CD4-positive, alpha-beta memory T cell (primary cell): ENCODE measurements around the gene PBRM1. TPM values are rescaled to one million over a fixed set of nuclear protein-coding genes. Genes with fewer than 3 reads are reported as not detected.
A peak's percentile ranks its signal among the peaks of the same experiment; 100 is the strongest.

ENCODE experiments used
- CTCF ChIA-PET: fragments of 350-600 bp; sonication (Branson Sonifier 250); formaldehyde crosslinking; loops from one replicate; lab custom pipeline; 2021; ENCODE audit warnings: inconsistent platforms; ENCODE audit not compliant: partially characterized antibody; lab: Charles Lee
- POLR2A ChIA-PET: fragments of 350-600 bp; sonication (Branson Sonifier 250); formaldehyde crosslinking; loops from one replicate; lab custom pipeline; 2021; ENCODE audit not compliant: partially characterized antibody; lab: Charles Lee
- DNase-seq, 5 donors: peaks; one replicate each; pipeline versions ENCODE4 v3.0.0 to v3.0.0-alpha.2; 2020 to 2022; ENCODE audit warnings: mixed read lengths in 1 of 5
- H3K27ac ChIP-seq: one replicate; pipeline ENCODE4 v1.7.0; 2013; ENCODE audit warnings: low read depth, low read length
- H3K27me3 ChIP-seq: 2 replicates; pipeline ENCODE4 v1.7.0; 2013; ENCODE audit warnings: mild to moderate bottlenecking, low read length, moderate library complexity; ENCODE audit not compliant: insufficient read depth
- H3K36me3 ChIP-seq: 2 replicates; pipeline ENCODE4 v1.7.0; 2013; ENCODE audit warnings: mild to moderate bottlenecking, low read length, moderate library complexity; ENCODE audit not compliant: insufficient read depth
- H3K4me1 ChIP-seq: 2 replicates; pipeline ENCODE4 v1.7.0; 2013; ENCODE audit warnings: mild to moderate bottlenecking, low read length, moderate library complexity; ENCODE audit not compliant: insufficient read depth
- H3K4me3 ChIP-seq, 2 donors: one replicate each; pipeline ENCODE4 v1.7.0; 2013; ENCODE audit warnings: low read length in 2 of 2, mild to moderate bottlenecking in 1 of 2
- H3K9me3 ChIP-seq, 2 donors: one replicate each; pipeline ENCODE4 v1.7.0; 2013; ENCODE audit warnings: low read length in 2 of 2, control low read depth in 1 of 2; ENCODE audit not compliant: control insufficient read depth in 1 of 2
- H3K27ac Mint-ChIP-seq, 7 donors: one replicate each; pipeline ENCODE4 v1.8.0; 2020 to 2021; ENCODE audit warnings: mixed read lengths in 7 of 7, mild to moderate bottlenecking in 6 of 7, inconsistent platforms in 3 of 7, moderate library complexity in 3 of 7
- H3K27me3 Mint-ChIP-seq, 2 donors: one replicate each; pipeline ENCODE4 v1.8.0; 2020 to 2021; ENCODE audit warnings: mixed read lengths in 2 of 2
- H3K36me3 Mint-ChIP-seq, 2 donors: one replicate each; pipeline ENCODE4 v1.8.0; 2020 to 2021; ENCODE audit warnings: mixed read lengths in 2 of 2, inconsistent platforms in 1 of 2, mild to moderate bottlenecking in 1 of 2
- H3K4me1 Mint-ChIP-seq, 4 donors: one replicate each; pipeline ENCODE4 v1.8.0; 2020 to 2021; ENCODE audit warnings: mixed read lengths in 4 of 4, mild to moderate bottlenecking in 1 of 4
- H3K4me3 Mint-ChIP-seq, 8 donors: one replicate each; pipeline ENCODE4 v1.8.0; 2020 to 2021; ENCODE audit warnings: mixed read lengths in 8 of 8, mild to moderate bottlenecking in 7 of 8, moderate library complexity in 6 of 8, inconsistent platforms in 3 of 8
- H3K9me3 Mint-ChIP-seq, 8 donors: one replicate each; pipeline ENCODE4 v1.8.0; 2020 to 2021; ENCODE audit warnings: mixed read lengths in 8 of 8, mild to moderate bottlenecking in 5 of 8, inconsistent platforms in 3 of 8, moderate library complexity in 1 of 8
- intact Hi-C: fragments of 100-400 bp; cut with micrococcal nuclease; formaldehyde crosslinking; loops from one replicate; pipeline ENCODE4 v1.15.1; 2023
- polyA plus RNA-seq, 2 donors: library from polyadenylated mRNA; unstranded; fragments of 300-500 nt; fragmentation: Illumina TruSeq; gene quantifications; one replicate each; pipeline ENCODE4 v1.2.3, GENCODE V29; 2021
- total RNA-seq, 2 experiments: library from RNA; stranded (reverse); gene quantifications; one replicate each; pipeline ENCODE4 v1.2.3, GENCODE V29; 2021

Gene PBRM1
- total and polyA plus RNA-seq, 4 experiments from 2014 or later: 67.9 to 91.6 (median 76.3) TPM

GRCh38 chr3:52558436-52558835 lies 127.3 kb downstream of the PBRM1 start:
- Histone ChIP-seq H3K36me3 (peaks cover 50% of the 10 kb centered on the region), H3K27ac (no peak overlapping the region), H3K9me3 (no peaks in the 10 kb centered on the region), H3K27me3 (no peaks in the 10 kb centered on the region), H3K4me1 (no peaks in the 10 kb centered on the region), H3K4me3 (no peak overlapping the region)
- DNase-seq: no peak
- ChIA-PET POLR2A (no interaction called here), CTCF (no interaction called here)
- Mint-ChIP-seq H3K9me3 (no peaks in the 10 kb centered on the region), H3K4me3 (no peak overlapping the region), H3K27ac (peak overlapping the region in 1 of 7 donors; percentile 22), H3K36me3 (peaks cover 49 to 84% of the 10 kb centered on the region in 2 donors), H3K27me3 (no peaks in the 10 kb centered on the region), H3K4me1 (peaks cover 0 to 3% (median 1%) of the 10 kb centered on the region in 4 donors)
- intact Hi-C loops: no loop called here

DNA sequence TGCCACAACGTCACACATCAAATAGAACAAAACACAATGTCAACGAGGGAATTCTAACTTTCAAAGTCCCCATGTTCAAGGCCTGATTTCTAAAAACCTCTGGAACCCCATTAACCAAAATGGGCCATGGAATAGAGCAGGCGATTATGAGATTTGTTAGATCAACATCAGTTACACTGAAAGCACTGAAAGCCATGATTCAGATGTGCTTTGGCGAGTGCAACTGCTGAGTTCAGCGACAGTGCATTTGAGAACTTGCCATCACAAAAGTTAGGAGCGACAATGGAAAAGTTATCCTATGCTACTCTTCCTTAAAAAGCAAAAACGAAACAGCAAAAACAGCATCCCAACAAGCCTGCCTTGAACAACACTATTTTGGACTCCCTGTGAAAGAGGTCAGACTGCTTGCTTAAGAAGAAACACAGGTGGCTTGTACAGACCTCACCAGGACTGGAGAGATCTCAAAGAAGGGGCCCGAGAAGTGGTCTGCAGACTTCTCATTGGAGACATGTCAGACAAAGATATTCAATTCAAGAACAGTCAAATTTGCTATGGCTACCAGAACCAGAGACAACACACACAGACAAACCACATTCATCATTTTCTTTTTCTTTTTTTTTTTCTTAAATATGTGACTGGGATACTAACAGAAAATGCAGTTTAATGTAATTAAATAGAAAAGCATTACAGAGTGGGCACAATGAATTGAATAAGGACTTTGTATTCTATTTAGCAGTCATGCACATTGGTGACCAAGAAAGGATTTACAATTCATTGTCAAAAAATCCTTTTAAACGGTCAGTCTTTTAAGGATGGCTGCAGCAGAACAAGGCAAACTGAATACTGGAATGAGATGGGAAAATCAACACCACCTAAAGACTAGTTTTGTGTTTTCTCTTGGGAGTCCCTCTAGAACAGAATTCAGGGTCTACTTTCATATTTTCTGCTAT lies 128.4 kb downstream of the PBRM1 start:
- H3K4me3 Mint-ChIP-seq: no peak overlapping the region
- H3K9me3 Mint-ChIP-seq: no peaks in the 10 kb centered on the region
- H3K27me3 Mint-ChIP-seq: no peaks in the 10 kb centered on the region
- no peaks in the 10 kb centered on the region for H3K4me1 ChIP-seq
- ChIA-PET CTCF (interaction anchor here (1.1 kb wide), 1 partner anchor 553 kb away, joined by 3 read pairs; no protein-coding TSS in a partner anchor), POLR2A (interaction anchor here (1.3 kb wide), 1 partner anchor 11 kb away, joined by 3 read pairs; no protein-coding TSS in a partner anchor)
- peaks cover 38 to 81% of the 10 kb centered on the region in 2 donors for H3K36me3 Mint-ChIP-seq
- peaks cover 0 to 3% (median 1%) of the 10 kb centered on the region in 4 donors for H3K4me1 Mint-ChIP-seq
- peaks cover 52% of the 10 kb centered on the region for H3K36me3 ChIP-seq
- intact Hi-C loops: no loop called here
- no peak overlapping the region for H3K27ac ChIP-seq
- H3K27me3 ChIP-seq: no peaks in the 10 kb centered on the region
- no peak overlapping the region for H3K4me3 ChIP-seq
- peak overlapping the region in 2 of 7 donors; percentile 35 to 50 for H3K27ac Mint-ChIP-seq
- H3K9me3 ChIP-seq: no peaks in the 10 kb centered on the region
- no peak for DNase-seq

DNA sequence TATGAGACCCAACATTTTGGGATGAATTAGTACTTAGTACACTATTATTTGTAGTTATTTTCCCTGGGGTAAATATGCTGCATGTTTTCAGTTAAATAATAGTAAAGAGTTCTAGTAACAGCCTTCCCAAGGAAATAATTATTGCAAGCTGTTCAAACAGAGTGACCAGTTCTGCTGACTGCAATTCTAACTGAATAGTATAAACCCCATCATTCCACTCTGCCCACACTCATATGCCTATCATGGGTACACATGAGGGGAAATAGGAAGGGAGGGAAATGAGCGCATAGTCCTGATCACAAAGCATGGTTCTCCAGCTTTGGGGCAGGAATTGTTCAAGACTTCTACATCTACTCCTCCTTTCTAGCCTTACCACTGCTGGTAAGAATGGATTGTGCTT lies 130.7 kb downstream of the PBRM1 start:
- H3K4me1 ChIP-seq: no peaks in the 10 kb centered on the region
- no peak overlapping the region for H3K4me3 ChIP-seq
- H3K4me1 Mint-ChIP-seq: peaks cover 0 to 3% (median 1%) of the 10 kb centered on the region in 4 donors
- H3K36me3 ChIP-seq: peaks cover 46% of the 10 kb centered on the region
- ChIA-PET CTCF (interaction anchor here (0.6 kb wide), 1 partner anchor 119 kb away, joined by 3 read pairs; no protein-coding TSS in a partner anchor), POLR2A (no interaction called here)
- H3K36me3 Mint-ChIP-seq: peaks cover 30 to 80% of the 10 kb centered on the region in 2 donors
- H3K27ac ChIP-seq: no peak overlapping the region
- H3K27me3 Mint-ChIP-seq: no peaks in the 10 kb centered on the region
- intact Hi-C loops: no loop called here
- no peaks in the 10 kb centered on the region for H3K9me3 ChIP-seq
- no peaks in the 10 kb centered on the region for H3K9me3 Mint-ChIP-seq
- H3K27me3 ChIP-seq: no peaks in the 10 kb centered on the region
- H3K4me3 Mint-ChIP-seq: no peak overlapping the region
- peak overlapping the region in 2 of 7 donors; percentile 46 to 75 for H3K27ac Mint-ChIP-seq
- no peak for DNase-seq

- POLR2A ChIA-PET: no interaction called here
- Histone ChIP-seq H3K27me3 (no peaks in the 10 kb centered on the region), H3K4me3 (no peak overlapping the region), H3K9me3 (no peaks in the 10 kb centered on the region), H3K27ac (no peak overlapping the region), H3K4me1 (no peaks in the 10 kb centered on the region), H3K36me3 (peaks cover 40% of the 10 kb centered on the region)
- Mint-ChIP-seq H3K9me3 (no peaks in the 10 kb centered on the region), H3K27me3 (no peaks in the 10 kb centered on the region), H3K4me1 (peaks cover 0 to 3% (median 1%) of the 10 kb centered on the region in 4 donors), H3K36me3 (peaks cover 28 to 76% of the 10 kb centered on the region in 2 donors), H3K27ac (peak overlapping the region in 3 of 7 donors; percentile 37 to 72 (median 70)), H3K4me3 (no peak overlapping the region)
- intact Hi-C loops: no loop called here
- CTCF ChIA-PET: no interaction called here
- no peak for DNase-seq
Observed at GRCh38 chr3:52554026-52554755, 131.5 kb downstream of the PBRM1 start.

DNA sequence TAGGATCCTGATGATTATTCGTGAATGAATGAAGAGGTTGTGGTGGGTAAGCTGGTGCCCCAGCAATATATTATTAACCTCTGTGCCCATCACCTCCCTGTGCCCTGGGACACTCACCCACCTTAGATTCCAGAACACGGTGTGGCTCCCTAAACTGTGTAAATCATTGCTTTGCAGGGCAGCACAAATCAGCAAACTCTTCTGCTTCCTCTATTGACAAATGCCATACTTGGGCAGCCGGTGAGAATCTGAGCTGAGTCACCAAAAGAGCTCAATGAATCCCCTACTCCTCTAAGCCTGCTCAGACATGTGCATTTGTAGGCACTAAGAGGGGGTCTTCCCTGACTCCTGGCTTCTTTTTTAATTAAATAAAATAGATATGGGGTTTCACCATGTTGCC lies 133.6 kb downstream of the PBRM1 start:
- ChIA-PET POLR2A (interaction anchor here (1.3 to 1.4 kb wide), 2 partner anchors 9 to 13 kb away, joined by 3 read pairs; no protein-coding TSS in a partner anchor), CTCF (interaction anchor here (0.6 to 0.8 kb wide), 2 partner anchors 9 to 1052 kb away, joined by 3 to 6 read pairs; no protein-coding TSS in a partner anchor)
- H3K27ac ChIP-seq: no peak overlapping the region
- H3K9me3 ChIP-seq: no peaks in the 10 kb centered on the region
- H3K4me1 ChIP-seq: no peaks in the 10 kb centered on the region
- Mint-ChIP-seq H3K4me1 (peaks cover 0 to under 1% (median under 1%) of the 10 kb centered on the region in 4 donors), H3K36me3 (peaks cover 23 to 65% of the 10 kb centered on the region in 2 donors), H3K27ac (peak overlapping the region in 2 of 7 donors; percentile 35 to 36), H3K4me3 (no peak overlapping the region), H3K27me3 (no peaks in the 10 kb centered on the region), H3K9me3 (no peaks in the 10 kb centered on the region)
- H3K27me3 ChIP-seq: no peaks in the 10 kb centered on the region
- intact Hi-C loops: no loop called here
- H3K36me3 ChIP-seq: peaks cover 33% of the 10 kb centered on the region
- no peak for DNase-seq
- no peak overlapping the region for H3K4me3 ChIP-seq

- ChIA-PET CTCF (no interaction called here), POLR2A (interaction anchor here (1.3 kb wide), 1 partner anchor 10 kb away, joined by 3 read pairs; no protein-coding TSS in a partner anchor)
- H3K9me3 ChIP-seq: no peaks in the 10 kb centered on the region
- Mint-ChIP-seq H3K4me1 (no peaks in the 10 kb centered on the region), H3K27me3 (no peaks in the 10 kb centered on the region), H3K36me3 (peaks cover 25 to 63% of the 10 kb centered on the region in 2 donors), H3K9me3 (no peaks in the 10 kb centered on the region), H3K27ac (peak overlapping the region in 1 of 7 donors; percentile 12), H3K4me3 (no peak overlapping the region)
- H3K36me3 ChIP-seq: peaks cover 35% of the 10 kb centered on the region
- no peaks in the 10 kb centered on the region for H3K27me3 ChIP-seq
- H3K4me1 ChIP-seq: no peaks in the 10 kb centered on the region
- H3K27ac ChIP-seq: no peak overlapping the region
- DNase-seq: no peak
- H3K4me3 ChIP-seq: no peak overlapping the region
- intact Hi-C loops: no loop called here
Observed at GRCh38 chr3:52551118-52551517, 134.6 kb downstream of the PBRM1 start.
